Neural progenitor cell (in vitro differentiated cells): ENCODE data around the gene LILRB3.
"Not testable (repeated sequence)": the region's sequence is repeated elsewhere in the genome, so short reads cannot be mapped to it uniquely, and the experiment has no call there.

ENCODE experiments used
- CTCF ChIP-seq: fragments of 200-600 bp; sonication (generic); IDR thresholded peaks from 2 replicates; pipeline ENCODE4 v1.5.1; 2017; ENCODE audit warnings: antibody characterized with exemption, mild to moderate bottlenecking
- EZH2 ChIP-seq: fragments of 200-600 bp; sonication (generic); IDR thresholded peaks from 2 replicates; pipeline ENCODE4 v1.6.1; 2017; ENCODE audit warnings: antibody characterized with exemption, mild to moderate bottlenecking, moderate library complexity
- EZH2phosphoT487 ChIP-seq: fragments of 200-600 bp; sonication (generic); IDR thresholded peaks from 2 replicates; pipeline ENCODE4 v1.6.1; 2017; ENCODE audit warnings: antibody characterized with exemption

GRCh38 chr19:54214217-54214616, 8.6 kb downstream of the LILRB3 start:
- TF ChIP-seq EZH2, CTCF, EZH2phosphoT487: not testable (repeated sequence)
